Measurements from ENCODE around the gene ITIH4. TPM values are rescaled to one million over a fixed set of nuclear protein-coding genes. Genes with fewer than 3 reads are reported as not detected.

The ITIH4 gene
- total and polyA plus RNA-seq, 2 of the 13 experiments (the other 11 are each of a cell fraction or from before 2014, with no cell fraction given), result 2.7 to 5.3 TPM

DNA sequence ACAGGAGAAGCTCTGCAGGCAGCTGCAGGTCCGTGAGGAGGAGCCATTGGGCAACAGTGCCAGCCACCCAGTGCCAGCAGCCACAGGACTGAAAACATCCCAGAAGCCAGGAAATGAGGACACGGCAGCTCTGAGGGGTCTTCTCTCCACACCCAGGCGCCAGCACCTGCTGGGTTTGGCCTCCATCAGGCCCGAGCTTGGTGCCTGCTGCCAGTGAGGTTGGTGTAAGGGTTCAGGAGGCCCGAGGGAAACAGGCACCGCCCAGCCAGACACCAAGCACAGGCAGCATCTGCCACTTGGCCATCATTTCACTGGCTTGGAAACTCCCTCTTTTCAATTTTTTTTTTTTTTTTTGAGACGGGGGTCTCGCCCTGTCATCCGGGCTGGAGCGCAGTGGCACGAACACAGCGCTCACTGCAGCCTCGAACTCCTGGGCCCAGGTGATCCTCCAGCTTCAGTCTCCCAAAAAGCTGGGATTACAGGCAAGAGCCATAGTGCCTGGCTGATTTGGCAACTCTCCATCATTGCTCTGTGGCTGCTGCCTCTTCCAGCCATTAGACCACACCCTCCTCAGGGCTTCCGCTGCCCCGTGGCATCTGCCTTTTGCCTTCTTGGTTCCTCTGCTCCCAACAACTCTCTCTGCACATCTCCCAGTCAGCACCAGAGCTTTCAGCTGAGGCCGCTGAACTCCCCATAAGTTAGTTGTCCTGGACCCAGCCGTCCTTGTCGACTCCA is 37.3 kb downstream of the ITIH4 start (continued):
- TF ChIP-seq, protein P1, sequence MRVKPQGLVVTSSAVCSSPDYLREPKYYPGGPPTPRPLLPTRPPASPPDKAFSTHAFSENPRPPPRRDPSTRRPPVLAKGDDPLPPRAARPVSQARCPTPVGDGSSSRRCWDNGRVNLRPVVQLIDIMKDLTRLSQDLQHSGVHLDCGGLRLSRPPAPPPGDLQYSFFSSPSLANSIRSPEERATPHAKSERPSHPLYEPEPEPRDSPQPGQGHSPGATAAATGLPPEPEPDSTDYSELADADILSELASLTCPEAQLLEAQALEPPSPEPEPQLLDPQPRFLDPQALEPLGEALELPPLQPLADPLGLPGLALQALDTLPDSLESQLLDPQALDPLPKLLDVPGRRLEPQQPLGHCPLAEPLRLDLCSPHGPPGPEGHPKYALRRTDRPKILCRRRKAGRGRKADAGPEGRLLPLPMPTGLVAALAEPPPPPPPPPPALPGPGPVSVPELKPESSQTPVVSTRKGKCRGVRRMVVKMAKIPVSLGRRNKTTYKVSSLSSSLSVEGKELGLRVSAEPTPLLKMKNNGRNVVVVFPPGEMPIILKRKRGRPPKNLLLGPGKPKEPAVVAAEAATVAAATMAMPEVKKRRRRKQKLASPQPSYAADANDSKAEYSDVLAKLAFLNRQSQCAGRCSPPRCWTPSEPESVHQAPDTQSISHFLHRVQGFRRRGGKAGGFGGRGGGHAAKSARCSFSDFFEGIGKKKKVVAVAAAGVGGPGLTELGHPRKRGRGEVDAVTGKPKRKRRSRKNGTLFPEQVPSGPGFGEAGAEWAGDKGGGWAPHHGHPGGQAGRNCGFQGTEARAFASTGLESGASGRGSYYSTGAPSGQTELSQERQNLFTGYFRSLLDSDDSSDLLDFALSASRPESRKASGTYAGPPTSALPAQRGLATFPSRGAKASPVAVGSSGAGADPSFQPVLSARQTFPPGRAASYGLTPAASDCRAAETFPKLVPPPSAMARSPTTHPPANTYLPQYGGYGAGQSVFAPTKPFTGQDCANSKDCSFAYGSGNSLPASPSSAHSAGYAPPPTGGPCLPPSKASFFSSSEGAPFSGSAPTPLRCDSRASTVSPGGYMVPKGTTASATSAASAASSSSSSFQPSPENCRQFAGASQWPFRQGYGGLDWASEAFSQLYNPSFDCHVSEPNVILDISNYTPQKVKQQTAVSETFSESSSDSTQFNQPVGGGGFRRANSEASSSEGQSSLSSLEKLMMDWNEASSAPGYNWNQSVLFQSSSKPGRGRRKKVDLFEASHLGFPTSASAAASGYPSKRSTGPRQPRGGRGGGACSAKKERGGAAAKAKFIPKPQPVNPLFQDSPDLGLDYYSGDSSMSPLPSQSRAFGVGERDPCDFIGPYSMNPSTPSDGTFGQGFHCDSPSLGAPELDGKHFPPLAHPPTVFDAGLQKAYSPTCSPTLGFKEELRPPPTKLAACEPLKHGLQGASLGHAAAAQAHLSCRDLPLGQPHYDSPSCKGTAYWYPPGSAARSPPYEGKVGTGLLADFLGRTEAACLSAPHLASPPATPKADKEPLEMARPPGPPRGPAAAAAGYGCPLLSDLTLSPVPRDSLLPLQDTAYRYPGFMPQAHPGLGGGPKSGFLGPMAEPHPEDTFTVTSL (CRISPR knock-in tag; IDR thresholded peaks at IDR 0.05; ENCODE audit: borderline replicate concordance), result no peak
- TF ChIP-seq RCOR2 (CRISPR knock-in tag; IDR thresholded peaks at IDR 0.05), result no peak
- TF ChIP-seq HIC2 (CRISPR knock-in tag; IDR thresholded peaks at IDR 0.05; ENCODE audit: low read depth), result no peak
- peak; percentile 21 for TF ChIP-seq RBM39 (IDR thresholded peaks at IDR 0.05; ENCODE audit: low read depth, low read length, poor library complexity, severe bottlenecking)
- TF ChIP-seq E2F1 (CRISPR knock-in tag; IDR thresholded peaks at IDR 0.05), result no peak
- TF ChIP-seq PHF5A (CRISPR knock-in tag; IDR thresholded peaks at IDR 0.05; ENCODE audit: low read depth, unreplicated experiment), result no peak
- TF ChIP-seq ZNF605 (CRISPR knock-in tag; IDR thresholded peaks at IDR 0.05), result no peak
- TF ChIP-seq, protein P2, sequence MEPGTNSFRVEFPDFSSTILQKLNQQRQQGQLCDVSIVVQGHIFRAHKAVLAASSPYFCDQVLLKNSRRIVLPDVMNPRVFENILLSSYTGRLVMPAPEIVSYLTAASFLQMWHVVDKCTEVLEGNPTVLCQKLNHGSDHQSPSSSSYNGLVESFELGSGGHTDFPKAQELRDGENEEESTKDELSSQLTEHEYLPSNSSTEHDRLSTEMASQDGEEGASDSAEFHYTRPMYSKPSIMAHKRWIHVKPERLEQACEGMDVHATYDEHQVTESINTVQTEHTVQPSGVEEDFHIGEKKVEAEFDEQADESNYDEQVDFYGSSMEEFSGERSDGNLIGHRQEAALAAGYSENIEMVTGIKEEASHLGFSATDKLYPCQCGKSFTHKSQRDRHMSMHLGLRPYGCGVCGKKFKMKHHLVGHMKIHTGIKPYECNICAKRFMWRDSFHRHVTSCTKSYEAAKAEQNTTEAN (CRISPR knock-in tag; conservative IDR thresholded peaks at IDR 0.05), result no peak
- no peak for TF ChIP-seq ZNF672 (CRISPR knock-in tag; IDR thresholded peaks at IDR 0.05)
- no peak for TF ChIP-seq RFX5 (IDR thresholded peaks at IDR 0.05; ENCODE audit: low read depth, low read length)
- TF ChIP-seq TRIM24 (CRISPR knock-in tag; IDR thresholded peaks at IDR 0.05), result no peak
- TF ChIP-seq KMT2A (CRISPR knock-in tag; IDR thresholded peaks at IDR 0.05), result no peak
- no peak for TF ChIP-seq ZNF10 (CRISPR knock-in tag; IDR thresholded peaks at IDR 0.05; ENCODE audit: borderline replicate concordance, low read depth)
- TF ChIP-seq HES4 (CRISPR knock-in tag; IDR thresholded peaks at IDR 0.05; ENCODE audit: borderline replicate concordance), result no peak
- 0 out of 2 replicates have a peak, but pooled peaks have one; percentile 1 for TF ChIP-seq ZNF143 (CRISPR knock-in tag; IDR thresholded peaks at IDR 0.05)
- TF ChIP-seq GTF3A (CRISPR knock-in tag; conservative IDR thresholded peaks at IDR 0.05), result no peak
- TF ChIP-seq SRY (CRISPR knock-in tag; IDR thresholded peaks at IDR 0.05), result 0 out of 2 replicates have a peak, but pooled peaks have one; percentile 25
- no peak for TF ChIP-seq THYN1 (CRISPR knock-in tag; IDR thresholded peaks at IDR 0.05; ENCODE audit: borderline replicate concordance, low read depth)
- TF ChIP-seq GATAD2A (CRISPR knock-in tag; IDR thresholded peaks at IDR 0.05), result no peak
- TF ChIP-seq ZNF563 (CRISPR knock-in tag; IDR thresholded peaks at IDR 0.05), result no peak

All from HepG2 (cell line).